K562 (cell line): ENCODE data around the gene PPWD1. TPM values are rescaled to one million over a fixed set of nuclear protein-coding genes. Genes with fewer than 3 reads are reported as not detected.

ENCODE experiments used
- BDP1 ChIP-seq: IDR thresholded peaks from 3 replicates; pipeline ENCODE4 v1.6.1; 2011; ENCODE audit not compliant: insufficient read length, insufficient read depth
- BRF1 ChIP-seq: IDR thresholded peaks from 3 replicates; pipeline ENCODE4 v1.6.1; 2011; ENCODE audit warnings: borderline replicate concordance, mild to moderate bottlenecking; ENCODE audit not compliant: insufficient read length; ENCODE audit errors: extremely low read depth
- CREB3 ChIP-seq: fragments of 450-650 bp; conservative IDR thresholded peaks from 2 replicates; pipeline ENCODE4 v1.6.1; 2016; ENCODE audit warnings: missing genetic modification characterization, low read depth, mild to moderate bottlenecking, missing compliant biosample characterization, moderate library complexity
- CREM ChIP-seq: IDR thresholded peaks from 2 replicates; pipeline ENCODE4 v1.6.1; 2014; ENCODE audit warnings: antibody characterized with exemption, low read depth
- FOSL1 ChIP-seq: fragments of 200-800 bp; sonication (Bioruptor generic); conservative IDR thresholded peaks from 2 replicates; pipeline ENCODE4 v1.6.1; 2016; ENCODE audit warnings: missing genetic modification characterization, missing compliant biosample characterization
- GATAD2B ChIP-seq: fragments of 450-650 bp; IDR thresholded peaks from 2 replicates; pipeline ENCODE4 v1.6.1; 2017; ENCODE audit warnings: mild to moderate bottlenecking, borderline replicate concordance
- HDAC3 ChIP-seq: fragments of 450-650 bp; IDR thresholded peaks from 2 replicates; pipeline ENCODE4 v1.6.1; 2018; ENCODE audit warnings: borderline replicate concordance, mild to moderate bottlenecking, moderate library complexity; ENCODE audit not compliant: partially characterized antibody
- HMGXB4 ChIP-seq: sonication (generic); formaldehyde crosslinking; IDR thresholded peaks from 2 replicates; pipeline ENCODE4 v1.8.1; 2023; ENCODE audit warnings: mild to moderate bottlenecking, missing genetic modification reagents
- HOMEZ ChIP-seq: fragments of 250-450 bp; sonication (Bioruptor Pico); IDR thresholded peaks from 2 replicates; pipeline ENCODE4 v1.4.0; 2020; ENCODE audit warnings: mild to moderate bottlenecking, moderate library complexity
- HSF4 ChIP-seq: fragments of 250-450 bp; sonication (Bioruptor Pico); IDR thresholded peaks from 2 replicates; pipeline ENCODE4 v2.1.2; 2022; ENCODE audit warnings: mild to moderate bottlenecking, moderate library complexity, borderline replicate concordance
- IRF2 ChIP-seq: sonication (generic); formaldehyde crosslinking; IDR thresholded peaks from 2 replicates; pipeline ENCODE4 v1.8.1; 2022; ENCODE audit warnings: mild to moderate bottlenecking, missing genetic modification reagents
- JUND ChIP-seq, 2 experiments: IDR thresholded peaks; 2 replicates in 1 of 2; 3 replicates in 1 of 2; pipeline ENCODE4 v1.6.1; 2011; ENCODE audit warnings: borderline replicate concordance in 2 of 2, low read depth in 2 of 2, low read length in 2 of 2, improper control_type of control experiment in 1 of 2, missing biosample characterization in 1 of 2, missing genetic modification characterization in 1 of 2, missing genetic modification reagents in 1 of 2
- MED1 ChIP-seq: sonication (generic); formaldehyde crosslinking; IDR thresholded peaks from 2 replicates; pipeline ENCODE4 v1.8.1; 2023; ENCODE audit warnings: missing genetic modification reagents, borderline replicate concordance
- MEIS2 ChIP-seq: fragments of 450-650 bp; IDR thresholded peaks from 2 replicates; pipeline ENCODE4 v1.6.1; 2014; ENCODE audit warnings: mild to moderate bottlenecking; ENCODE audit not compliant: partially characterized antibody
- NFXL1 ChIP-seq: fragments of 450-650 bp; formaldehyde crosslinking; IDR thresholded peaks from 2 replicates; pipeline ENCODE4 v1.4.0; 2021; ENCODE audit warnings: mild to moderate bottlenecking
- PML ChIP-seq: IDR thresholded peaks from 2 replicates; pipeline ENCODE4 v1.6.1; 2012; ENCODE audit warnings: low read length, inconsistent platforms
- TRIM28 ChIP-seq: fragments of 450-650 bp; IDR thresholded peaks from 2 replicates; pipeline ENCODE4 v1.6.1; 2017
- ZNF134 ChIP-seq: fragments of 250-450 bp; sonication (Bioruptor Pico); conservative IDR thresholded peaks from 2 replicates; pipeline ENCODE4 v1.4.0; 2020
- ZNF224 ChIP-seq: sonication (generic); formaldehyde crosslinking; IDR thresholded peaks from 2 replicates; pipeline ENCODE4 v1.8.0; 2022; ENCODE audit warnings: mild to moderate bottlenecking, missing genetic modification reagents
- ZNF263 ChIP-seq: sonication (generic); formaldehyde crosslinking; IDR thresholded peaks from 2 replicates; pipeline ENCODE4 v1.8.0; 2022; ENCODE audit warnings: mild to moderate bottlenecking, missing genetic modification reagents, borderline replicate concordance
- ZNF280A ChIP-seq: fragments of 450-650 bp; IDR thresholded peaks from 2 replicates; pipeline ENCODE4 v1.6.1; 2018; ENCODE audit warnings: mild to moderate bottlenecking, low read depth; ENCODE audit not compliant: partially characterized antibody
- ZSCAN32 ChIP-seq: fragments of 450-650 bp; formaldehyde crosslinking; IDR thresholded peaks from 2 replicates; pipeline ENCODE4 v1.4.0; 2020; ENCODE audit warnings: mild to moderate bottlenecking, moderate library complexity
- polyA plus RNA-seq, 8 experiments: library from polyadenylated mRNA; depleted of rRNA in 4 of 8; stranded (reverse) in 5 of 8; unstranded in 3 of 8; fragments of >200 nt; fragmentation: Nextera tagmentation in 2 of 8; fragmentation: Illumina TruSeq in 1 of 8; extraction: Ambion mirVana in 2 of 8; extraction: Trizol in 1 of 8; gene quantifications; 2 replicates each; pipeline versions ENCODE4 v1.2.1 to v1.2.3, GENCODE V29; 2011 to 2014; ENCODE audit warnings: inconsistent platforms in 1 of 8, missing spikeins in 1 of 8
- total RNA-seq, 7 experiments: library from RNA; depleted of rRNA in 6 of 7; stranded (reverse); fragments of >200 nt in 6 of 7; fragmentation: Illumina TruSeq in 2 of 7; extraction: Trizol in 2 of 7; gene quantifications; 2 replicates each; pipeline versions ENCODE4 v1.2.1 to v1.2.3, GENCODE V29; 2011 to 2021; ENCODE audit warnings: low replicate concordance in 1 of 7

PPWD1 gene
- total and polyA plus RNA-seq, 9 of the 15 experiments (the other 6 are each of a cell fraction or from before 2014, with no cell fraction given): 24.1 to 89.2 (median 51.4) TPM

- TF ChIP-seq HDAC3: no peak
- TF ChIP-seq ZSCAN32 (CRISPR knock-in tag): no peak
- TF ChIP-seq BDP1: no peak
- TF ChIP-seq ZNF263 (CRISPR knock-in tag): peak; percentile 27; the same call in 1 of the 2 replicates
- no peak for TF ChIP-seq CREB3 (tag)
- TF ChIP-seq FOSL1 (tag): no peak
- no peak for TF ChIP-seq ZNF134 (CRISPR knock-in tag)
- peak; percentile 83 for TF ChIP-seq PML
- TF ChIP-seq MEIS2: peak; percentile 55
- TF ChIP-seq CREM: peak; percentile 99
- no peak for TF ChIP-seq ZNF280A
- TF ChIP-seq HOMEZ (CRISPR knock-in tag): no peak
- TF ChIP-seq MED1 (CRISPR knock-in tag): no peak
- no peak for TF ChIP-seq GATAD2B
- TF ChIP-seq HSF4 (CRISPR knock-in tag): no peak
- no peak for TF ChIP-seq NFXL1
- peak; percentile 52; the same call in 1 of the 2 replicates for TF ChIP-seq JUND (IDR thresholded peaks at IDR 0.05; ENCODE audit: borderline replicate concordance, low read depth, low read length)
- no peak; the same call in 2 of the 3 replicates for TF ChIP-seq JUND (tag; IDR thresholded peaks at IDR 0.05; ENCODE audit: borderline replicate concordance, low read depth, low read length)
- TF ChIP-seq ZNF224 (CRISPR knock-in tag): no peak
- TF ChIP-seq TRIM28: 0 out of 2 replicates have a peak, but pooled peaks have one; percentile 16
- no peak for TF ChIP-seq HMGXB4 (CRISPR knock-in tag)
- TF ChIP-seq IRF2 (CRISPR knock-in tag): no peak
- TF ChIP-seq BRF1: no peak
Measured at GRCh38 chr5:65562731-65563701, at the start of gene PPWD1, which contains the start of gene CENPK (continued).
